Spleen (tissue), 7 donors: ENCODE measurements around the gene THRAP3.

ENCODE experiments used
- POLR2AphosphoS5 ChIP-seq, 3 donors: sonication (generic); formaldehyde crosslinking; IDR thresholded peaks; one replicate each; pipeline ENCODE4 v1.5.1; 2017; ENCODE audit warnings: antibody characterized with exemption in 3 of 3
- TF ChIP-seq, protein P1 (sequence below), 11 experiments: fragments of 200-600 bp in 7 of 11; fragments of 450-650 bp in 4 of 11; sonication (generic) in 4 of 11; IDR thresholded peaks in 8 of 11; conservative IDR thresholded peaks in 3 of 11; 1 replicate in 7 of 11; 2 replicates in 4 of 11; pipeline versions ENCODE4 v1.4.0 to v1.8.0; 2016 to 2021; ENCODE audit warnings: antibody characterized with exemption in 11 of 11, inconsistent platforms in 4 of 11, mild to moderate bottlenecking in 1 of 11
- donor health status: DM: no; HTN: no; CAD: no; lungs with moderate emphysema.
- donor health status: DM: no; HTN: no; CAD: no.
- donor health status: DM: no; HTN: no; CAD: no.

DNA sequence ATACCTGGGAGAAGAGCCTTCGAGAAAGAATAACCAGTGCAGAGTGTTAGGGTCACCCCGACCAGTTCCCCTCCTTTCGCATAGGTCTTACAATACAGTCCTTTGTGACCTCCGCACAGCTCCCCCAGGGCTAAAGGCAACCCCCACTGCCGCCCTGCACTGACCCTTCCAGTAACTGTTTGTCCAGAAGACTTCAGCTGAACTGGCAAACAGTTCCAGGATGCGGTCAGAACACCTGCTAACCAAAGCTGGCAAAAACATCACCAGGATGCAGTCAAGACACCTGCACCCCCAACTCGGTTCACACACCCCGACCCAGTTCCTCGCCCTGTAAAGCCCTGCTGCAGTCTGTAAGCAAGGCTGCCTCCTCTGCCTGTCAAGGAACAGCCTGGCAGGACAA, 105.6 kb downstream of the THRAP3 start:
- TF ChIP-seq POLR2AphosphoS5 (IDR thresholded peaks at IDR 0.05) = no peak
- TF ChIP-seq, protein P1, sequence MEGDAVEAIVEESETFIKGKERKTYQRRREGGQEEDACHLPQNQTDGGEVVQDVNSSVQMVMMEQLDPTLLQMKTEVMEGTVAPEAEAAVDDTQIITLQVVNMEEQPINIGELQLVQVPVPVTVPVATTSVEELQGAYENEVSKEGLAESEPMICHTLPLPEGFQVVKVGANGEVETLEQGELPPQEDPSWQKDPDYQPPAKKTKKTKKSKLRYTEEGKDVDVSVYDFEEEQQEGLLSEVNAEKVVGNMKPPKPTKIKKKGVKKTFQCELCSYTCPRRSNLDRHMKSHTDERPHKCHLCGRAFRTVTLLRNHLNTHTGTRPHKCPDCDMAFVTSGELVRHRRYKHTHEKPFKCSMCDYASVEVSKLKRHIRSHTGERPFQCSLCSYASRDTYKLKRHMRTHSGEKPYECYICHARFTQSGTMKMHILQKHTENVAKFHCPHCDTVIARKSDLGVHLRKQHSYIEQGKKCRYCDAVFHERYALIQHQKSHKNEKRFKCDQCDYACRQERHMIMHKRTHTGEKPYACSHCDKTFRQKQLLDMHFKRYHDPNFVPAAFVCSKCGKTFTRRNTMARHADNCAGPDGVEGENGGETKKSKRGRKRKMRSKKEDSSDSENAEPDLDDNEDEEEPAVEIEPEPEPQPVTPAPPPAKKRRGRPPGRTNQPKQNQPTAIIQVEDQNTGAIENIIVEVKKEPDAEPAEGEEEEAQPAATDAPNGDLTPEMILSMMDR (IDR thresholded peaks at IDR 0.05 in 8 of 11, conservative IDR thresholded peaks at IDR 0.05 in 3 of 11) = no peak
